SW 1271 (cell line): ENCODE results near the gene IRAK3.
"Not testable (repeated sequence)": the region's sequence is repeated elsewhere in the genome, so short reads cannot be mapped to it uniquely, and the experiment has no call there.

Experiments
- DNase-seq, 2 experiments: peaks; one replicate each; lab custom pipeline; 2025; lab: John Stamatoyannopoulos, UW

IRAK3 gene

DNA sequence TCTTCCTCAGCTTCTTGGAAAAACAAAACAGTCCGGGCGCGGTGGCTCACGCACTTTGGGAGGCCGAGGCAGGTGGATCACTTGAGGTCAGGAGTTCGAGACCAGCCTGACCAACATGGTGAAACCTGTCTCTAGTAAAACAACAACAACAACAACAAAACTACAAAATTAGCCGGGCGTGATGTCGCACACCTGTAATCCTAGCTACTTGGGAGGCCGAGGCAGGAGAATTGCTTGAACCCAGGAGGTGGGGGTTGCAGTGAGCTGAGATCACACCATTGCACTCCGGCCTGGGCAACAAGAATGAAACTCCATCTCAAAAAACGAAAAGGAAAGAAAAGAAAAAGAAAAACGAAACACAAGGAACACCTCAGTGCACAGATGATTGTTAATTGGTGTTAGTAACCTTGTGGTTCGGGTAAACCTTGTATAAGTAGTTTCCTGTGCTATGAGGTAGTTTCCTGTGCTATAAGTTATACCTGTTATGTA is 114.3 kb downstream of the IRAK3 start:
- not testable (repeated sequence) for DNase-seq
